Suprapubic skin (tissue), 3 donors: ENCODE results near the gene ABHD5.

Source experiments
- POLR2AphosphoS5 ChIP-seq, 3 donors: sonication (generic); formaldehyde crosslinking; IDR thresholded peaks; one replicate each; pipeline ENCODE4 v1.6.1; 2017; ENCODE audit warnings: antibody characterized with exemption in 3 of 3
- TF ChIP-seq, protein P1 (sequence below), 2 donors: fragments of 200-600 bp in 1 of 2; fragments of 450-650 bp in 1 of 2; sonication (generic) in 1 of 2; IDR thresholded peaks; one replicate each; pipeline ENCODE4 v1.5.1; 2016 to 2019; ENCODE audit warnings: antibody characterized with exemption in 2 of 2, mild to moderate bottlenecking in 1 of 2, moderate library complexity in 1 of 2

DNA sequence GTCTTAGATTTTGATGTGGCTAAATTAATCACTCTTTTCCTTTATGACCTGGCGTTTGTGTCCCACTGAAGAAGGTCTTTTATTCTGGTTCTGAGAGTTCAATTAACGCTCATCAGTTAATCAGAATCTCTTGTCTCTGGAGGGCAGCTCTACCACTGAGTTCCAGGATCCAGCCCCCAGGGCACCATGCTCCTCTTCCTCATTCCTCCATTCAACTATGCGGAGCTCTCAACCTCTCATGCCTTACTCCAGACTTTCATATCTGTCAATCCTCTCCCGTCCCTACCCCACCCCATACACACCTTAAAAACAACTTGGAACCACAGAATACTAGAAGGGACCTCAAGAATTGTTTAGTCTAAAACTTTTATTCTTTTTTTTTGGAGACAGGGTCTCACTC is 4.8 kb upstream of the ABHD5 start:
- TF ChIP-seq POLR2AphosphoS5 (IDR thresholded peaks at IDR 0.05): no peak
- TF ChIP-seq, protein P1, sequence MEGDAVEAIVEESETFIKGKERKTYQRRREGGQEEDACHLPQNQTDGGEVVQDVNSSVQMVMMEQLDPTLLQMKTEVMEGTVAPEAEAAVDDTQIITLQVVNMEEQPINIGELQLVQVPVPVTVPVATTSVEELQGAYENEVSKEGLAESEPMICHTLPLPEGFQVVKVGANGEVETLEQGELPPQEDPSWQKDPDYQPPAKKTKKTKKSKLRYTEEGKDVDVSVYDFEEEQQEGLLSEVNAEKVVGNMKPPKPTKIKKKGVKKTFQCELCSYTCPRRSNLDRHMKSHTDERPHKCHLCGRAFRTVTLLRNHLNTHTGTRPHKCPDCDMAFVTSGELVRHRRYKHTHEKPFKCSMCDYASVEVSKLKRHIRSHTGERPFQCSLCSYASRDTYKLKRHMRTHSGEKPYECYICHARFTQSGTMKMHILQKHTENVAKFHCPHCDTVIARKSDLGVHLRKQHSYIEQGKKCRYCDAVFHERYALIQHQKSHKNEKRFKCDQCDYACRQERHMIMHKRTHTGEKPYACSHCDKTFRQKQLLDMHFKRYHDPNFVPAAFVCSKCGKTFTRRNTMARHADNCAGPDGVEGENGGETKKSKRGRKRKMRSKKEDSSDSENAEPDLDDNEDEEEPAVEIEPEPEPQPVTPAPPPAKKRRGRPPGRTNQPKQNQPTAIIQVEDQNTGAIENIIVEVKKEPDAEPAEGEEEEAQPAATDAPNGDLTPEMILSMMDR (IDR thresholded peaks at IDR 0.05): no peak
